NCI-H526 treated with DMSO at 0.1 percent for 48 hours (cell line): ENCODE data around the gene SREK1IP1.
A peak's percentile ranks its signal among the peaks of the same experiment; 100 is the strongest.
"Not testable (repeated sequence)": the region's sequence is repeated elsewhere in the genome, so short reads cannot be mapped to it uniquely, and the experiment has no call there.

ENCODE experiments used
- DNase-seq: peaks from one replicate; lab custom pipeline; 2025; lab: John Stamatoyannopoulos, UW

The SREK1IP1 gene

GRCh38 chr5:64763948-64764503 is 4.5 kb downstream of the SREK1IP1 start:
- DNase-seq = no peak

- no peak for DNase-seq
Observed at GRCh38 chr5:64759960-64760660, 8.4 kb downstream of the SREK1IP1 start.

- DNase-seq = no peak
Observed at GRCh38 chr5:64758901-64759300, 9.6 kb downstream of the SREK1IP1 start.

- DNase-seq = no peak
Observed at GRCh38 chr5:64754066-64754465, 14.4 kb downstream of the SREK1IP1 start.

- no peak for DNase-seq
Observed at GRCh38 chr5:64749385-64749784, 19.1 kb downstream of the SREK1IP1 start.

GRCh38 chr5:64746446-64746845 is 22.0 kb downstream of the SREK1IP1 start:
- no peak for DNase-seq

- DNase-seq = no peak
Observed at GRCh38 chr5:64744914-64745313, 23.6 kb downstream of the SREK1IP1 start.

- DNase-seq = no peak
Observed at GRCh38 chr5:64742821-64743220, 25.7 kb downstream of the SREK1IP1 start.

GRCh38 chr5:64742411-64742810 is 26.1 kb downstream of the SREK1IP1 start:
- no peak for DNase-seq

- no peak for DNase-seq
Observed at GRCh38 chr5:64727150-64727549, 41.3 kb downstream of the SREK1IP1 start.

- DNase-seq = no peak
Observed at GRCh38 chr5:64722588-64722987, 45.9 kb downstream of the SREK1IP1 start.

GRCh38 chr5:64714495-64714894 is 54.0 kb downstream of the SREK1IP1 start:
- not testable (repeated sequence) for DNase-seq

GRCh38 chr5:64707191-64707590 is 61.3 kb downstream of the SREK1IP1 start:
- no peak for DNase-seq

- not testable (repeated sequence) for DNase-seq
Observed at GRCh38 chr5:64706074-64706473, 62.4 kb downstream of the SREK1IP1 start.

GRCh38 chr5:64700765-64701164 is 67.7 kb downstream of the SREK1IP1 start:
- no peak for DNase-seq

GRCh38 chr5:64696414-64696813 is 72.1 kb downstream of the SREK1IP1 start:
- not testable (repeated sequence) for DNase-seq

- DNase-seq = no peak
Observed at GRCh38 chr5:64693636-64694035, 74.9 kb downstream of the SREK1IP1 start.

GRCh38 chr5:64691291-64691690 is 77.2 kb downstream of the SREK1IP1 start:
- no peak for DNase-seq

- DNase-seq = peak; percentile 29
Observed at GRCh38 chr5:64690417-64691151, 77.9 kb downstream of the SREK1IP1 start, which contains the start of gene SHISAL2B. SHISAL2B (plus strand) TSS chr5:64690503; CDS start chr5:64690624, 121 bp downstream.

- DNase-seq = no peak
Observed at GRCh38 chr5:64690104-64690416, 78.4 kb downstream of the SREK1IP1 start.

- DNase-seq = no peak
Observed at GRCh38 chr5:64688965-64689364, 79.5 kb downstream of the SREK1IP1 start.

GRCh38 chr5:64688391-64688790 is 80.1 kb downstream of the SREK1IP1 start:
- no peak for DNase-seq

GRCh38 chr5:64685866-64686265 is 82.6 kb downstream of the SREK1IP1 start:
- no peak for DNase-seq
